PC-9 (cell line): ENCODE data around the gene BCAS3. TPM values are rescaled to one million over a fixed set of nuclear protein-coding genes. Genes with fewer than 3 reads are reported as not detected.

ENCODE experiments used
- BruUV-seq: library from RNA; stranded (reverse); fragments of 400-500 nt; replicated peaks from 2 replicates; lab custom pipeline; 2021; lab: Mats Ljungman, UMichigan
- CTCF ChIA-PET: fragments of 300-600 bp; sonication (Branson Sonifier 250); formaldehyde crosslinking; loops from one replicate; lab custom pipeline; 2022; ENCODE audit warnings: antibody characterized with exemption; lab: Charles Lee
- POLR2A ChIA-PET: fragments of 300-600 bp; sonication (Branson Sonifier 250); formaldehyde crosslinking; loops from one replicate; lab custom pipeline; 2022; ENCODE audit warnings: antibody characterized with exemption; ENCODE audit not compliant: unreplicated experiment; lab: Charles Lee
- DNase-seq, 2 experiments: peaks; one replicate each; pipeline versions ENCODE4 v3.0.0 to v3.0.0-alpha.2; 2015 to 2022; ENCODE audit warnings: mixed read lengths in 1 of 2
- H2AFZ ChIP-seq: fragments of 200-600 bp; sonication (generic); 2 replicates; pipeline ENCODE4 v1.8.1; 2017; ENCODE audit warnings: antibody characterized with exemption
- H3F3A ChIP-seq: fragments of 200-600 bp; sonication (generic); 2 replicates; pipeline ENCODE4 v1.8.1; 2017; ENCODE audit warnings: antibody characterized with exemption, mild to moderate bottlenecking, low read depth; ENCODE audit not compliant: insufficient read depth
- H3K27ac ChIP-seq: fragments of 200-600 bp; sonication (generic); 2 replicates; pipeline ENCODE4 v1.6.1; 2016; ENCODE audit warnings: mixed run types
- H3K27me3 ChIP-seq: fragments of 200-600 bp; sonication (generic); 2 replicates; pipeline ENCODE4 v1.6.1; 2016; ENCODE audit warnings: low read depth, mixed run types; ENCODE audit not compliant: insufficient read depth
- H3K36me3 ChIP-seq: fragments of 200-600 bp; sonication (generic); 2 replicates; pipeline ENCODE4 v1.6.1; 2016; ENCODE audit warnings: low read depth, mixed run types
- H3K4me1 ChIP-seq: fragments of 200-600 bp; sonication (generic); replicated peaks from 2 replicates; pipeline ENCODE4 v1.6.1; 2016; ENCODE audit warnings: mixed run types; ENCODE audit not compliant: insufficient read depth
- H3K4me2 ChIP-seq: fragments of 200-600 bp; sonication (generic); 2 replicates; pipeline ENCODE4 v1.6.1; 2017; ENCODE audit warnings: mixed run types
- H3K4me3 ChIP-seq: fragments of 200-600 bp; sonication (generic); 2 replicates; pipeline ENCODE4 v1.6.1; 2016; ENCODE audit warnings: mixed run types
- H3K79me2 ChIP-seq: fragments of 200-600 bp; sonication (generic); 2 replicates; pipeline ENCODE4 v1.6.1; 2017; ENCODE audit warnings: low read depth, mixed run types
- H3K9me2 ChIP-seq: fragments of 200-600 bp; sonication (generic); 2 replicates; pipeline ENCODE4 v1.8.1; 2017; ENCODE audit warnings: mild to moderate bottlenecking; ENCODE audit not compliant: insufficient read depth
- H3K9me3 ChIP-seq: fragments of 200-600 bp; sonication (generic); 2 replicates; pipeline ENCODE4 v1.8.1; 2016; ENCODE audit warnings: low read depth; ENCODE audit not compliant: insufficient read depth
- H4K20me1 ChIP-seq: fragments of 200-600 bp; sonication (generic); 2 replicates; pipeline ENCODE4 v1.8.1; 2017; ENCODE audit not compliant: insufficient read depth
- EZH2 ChIP-seq: fragments of 200-600 bp; sonication (generic); IDR thresholded peaks from 2 replicates; pipeline ENCODE4 v1.8.0; 2017; ENCODE audit warnings: antibody characterized with exemption, low read depth
- intact Hi-C: fragments of 100-400 bp; cut with micrococcal nuclease; formaldehyde crosslinking; loops from one replicate; pipeline ENCODE4 v1.10.0; 2022; ENCODE audit not compliant: unreplicated experiment
- total RNA-seq: library from RNA; stranded (reverse); gene quantifications from 2 replicates; pipeline ENCODE4 v1.2.3, GENCODE V29; 2021
- TF ChIP-seq, protein P1 (sequence below): fragments of 200-600 bp; sonication (generic); conservative IDR thresholded peaks from 2 replicates; pipeline ENCODE4 v1.6.1; 2017; ENCODE audit warnings: mixed run types, antibody characterized with exemption, mild to moderate bottlenecking, moderate library complexity

Gene BCAS3
- total RNA-seq, 1 experiment from 2014 or later: 26.0 TPM

DNA sequence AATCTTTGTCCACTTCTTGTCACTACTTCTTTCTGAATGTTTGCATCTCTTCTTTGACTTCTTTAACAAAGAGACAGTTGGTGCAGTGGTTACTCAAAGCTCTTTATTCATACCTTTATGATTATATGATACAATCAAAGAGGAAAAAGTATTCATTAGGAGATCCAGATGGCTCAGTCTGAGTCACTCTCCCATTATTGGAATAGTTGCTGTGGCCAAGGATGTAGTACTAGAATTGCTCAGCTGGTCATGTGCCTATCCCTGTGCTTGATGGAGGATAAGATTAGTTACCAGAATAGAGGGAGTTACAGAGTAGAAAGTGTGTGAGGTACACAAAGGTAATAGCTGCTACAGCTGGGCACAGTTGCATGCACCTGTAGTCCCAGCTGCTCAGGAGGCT, 18.3 kb downstream of the BCAS3 start:
- no peaks in the 10 kb centered on the region for H3K9me2 ChIP-seq
- TF ChIP-seq, protein P1, sequence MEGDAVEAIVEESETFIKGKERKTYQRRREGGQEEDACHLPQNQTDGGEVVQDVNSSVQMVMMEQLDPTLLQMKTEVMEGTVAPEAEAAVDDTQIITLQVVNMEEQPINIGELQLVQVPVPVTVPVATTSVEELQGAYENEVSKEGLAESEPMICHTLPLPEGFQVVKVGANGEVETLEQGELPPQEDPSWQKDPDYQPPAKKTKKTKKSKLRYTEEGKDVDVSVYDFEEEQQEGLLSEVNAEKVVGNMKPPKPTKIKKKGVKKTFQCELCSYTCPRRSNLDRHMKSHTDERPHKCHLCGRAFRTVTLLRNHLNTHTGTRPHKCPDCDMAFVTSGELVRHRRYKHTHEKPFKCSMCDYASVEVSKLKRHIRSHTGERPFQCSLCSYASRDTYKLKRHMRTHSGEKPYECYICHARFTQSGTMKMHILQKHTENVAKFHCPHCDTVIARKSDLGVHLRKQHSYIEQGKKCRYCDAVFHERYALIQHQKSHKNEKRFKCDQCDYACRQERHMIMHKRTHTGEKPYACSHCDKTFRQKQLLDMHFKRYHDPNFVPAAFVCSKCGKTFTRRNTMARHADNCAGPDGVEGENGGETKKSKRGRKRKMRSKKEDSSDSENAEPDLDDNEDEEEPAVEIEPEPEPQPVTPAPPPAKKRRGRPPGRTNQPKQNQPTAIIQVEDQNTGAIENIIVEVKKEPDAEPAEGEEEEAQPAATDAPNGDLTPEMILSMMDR: no peak
- TF ChIP-seq EZH2: no peak
- H3K36me3 ChIP-seq: no peaks in the 10 kb centered on the region
- H3K79me2 ChIP-seq: no peaks in the 10 kb centered on the region
- H3K4me2 ChIP-seq: no peak overlapping the region
- POLR2A ChIA-PET: interaction anchor here (0.6 kb wide), 1 partner anchor 664 kb away, joined by 3 read pairs; no protein-coding TSS in a partner anchor
- H3K27ac ChIP-seq: no peak overlapping the region
- DNase-seq: no peak
- no peaks in the 10 kb centered on the region for H3K4me1 ChIP-seq
- intact Hi-C loops: no loop called here
- no TSS peak for BruUV-seq
- CTCF ChIA-PET: no interaction called here
- H3K9me3 ChIP-seq: no peaks in the 10 kb centered on the region
- no peaks in the 10 kb centered on the region for H4K20me1 ChIP-seq
- no peak overlapping the region for H3K4me3 ChIP-seq
- H2AFZ ChIP-seq: no peak overlapping the region
- H3F3A ChIP-seq: no peaks in the 10 kb centered on the region
- no peaks in the 10 kb centered on the region for H3K27me3 ChIP-seq

GRCh38 chr17:60699090-60699489, 21.4 kb downstream of the BCAS3 start:
- CTCF ChIA-PET: no interaction called here
- no TSS peak for BruUV-seq

DNA sequence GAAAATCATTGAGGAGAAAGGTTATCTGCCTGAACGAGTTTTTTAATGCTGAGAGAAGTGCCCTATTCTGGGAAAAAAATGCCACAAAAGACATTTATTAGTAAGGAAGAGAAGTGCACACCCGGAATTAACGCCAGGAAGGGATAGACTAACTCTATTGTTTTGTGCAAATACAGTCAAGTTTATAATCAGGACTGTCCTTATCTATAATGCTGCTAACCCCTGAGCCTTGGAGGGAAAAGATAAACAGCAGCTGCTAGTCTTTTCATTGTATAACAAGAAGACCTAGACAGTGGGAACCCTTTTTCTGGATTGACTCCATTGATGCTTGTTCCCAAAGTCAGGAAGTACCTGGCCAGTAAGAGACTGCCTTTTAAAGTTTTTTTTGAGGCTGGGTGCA, 26.5 kb downstream of the BCAS3 start:
- intact Hi-C loops: no loop called here

More at GRCh38 chr17:60699090-60699489, 21.4 kb downstream of the BCAS3 start:
- POLR2A ChIA-PET: no interaction called here
- Histone ChIP-seq H3K4me3 (no peak overlapping the region), H4K20me1 (no peaks in the 10 kb centered on the region), H3K36me3 (no peaks in the 10 kb centered on the region), H3F3A (no peaks in the 10 kb centered on the region), H3K79me2 (no peaks in the 10 kb centered on the region), H3K9me3 (no peaks in the 10 kb centered on the region), H3K4me2 (no peak overlapping the region), H3K27ac (no peak overlapping the region), H2AFZ (no peak overlapping the region), H3K4me1 (no peaks in the 10 kb centered on the region), H3K9me2 (no peaks in the 10 kb centered on the region), H3K27me3 (no peaks in the 10 kb centered on the region)
- no peak for TF ChIP-seq EZH2
- TF ChIP-seq, protein P1: no peak
- DNase-seq: no peak
- intact Hi-C loops: no loop called here

GRCh38 chr17:60712675-60713074, 35.0 kb downstream of the BCAS3 start:
- H3K4me3 ChIP-seq: no peak overlapping the region
- ChIA-PET CTCF (interaction anchor here (0.6 to 0.8 kb wide), 2 partner anchors 35 to 139 kb away, joined by 3 to 6 read pairs; no protein-coding TSS in a partner anchor), POLR2A (interaction anchor here (0.6 kb wide), 1 partner anchor 358 kb away, joined by 5 read pairs; no protein-coding TSS in a partner anchor)
- DNase-seq: no peak
- BruUV-seq: no TSS peak
- intact Hi-C loops: no loop called here
- H2AFZ ChIP-seq: no peak overlapping the region
- no peaks in the 10 kb centered on the region for H3K36me3 ChIP-seq
- H3K9me2 ChIP-seq: no peaks in the 10 kb centered on the region
- H3K79me2 ChIP-seq: no peaks in the 10 kb centered on the region
- H3K4me1 ChIP-seq: no peaks in the 10 kb centered on the region
- H4K20me1 ChIP-seq: no peaks in the 10 kb centered on the region
- no peak overlapping the region for H3K27ac ChIP-seq
- H3F3A ChIP-seq: no peaks in the 10 kb centered on the region
- no peaks in the 10 kb centered on the region for H3K9me3 ChIP-seq
- H3K27me3 ChIP-seq: no peaks in the 10 kb centered on the region
- no peak overlapping the region for H3K4me2 ChIP-seq
- TF ChIP-seq EZH2: no peak
- TF ChIP-seq, protein P1: no peak

More for the DNA sequence above, 26.5 kb downstream of the BCAS3 start:
- H4K20me1 ChIP-seq: no peaks in the 10 kb centered on the region
- ChIA-PET CTCF (no interaction called here), POLR2A (no interaction called here)
- H2AFZ ChIP-seq: no peak overlapping the region
- H3K27me3 ChIP-seq: no peaks in the 10 kb centered on the region
- H3K4me2 ChIP-seq: no peak overlapping the region
- TF ChIP-seq EZH2: no peak
- H3K36me3 ChIP-seq: no peaks in the 10 kb centered on the region
- no peaks in the 10 kb centered on the region for H3F3A ChIP-seq
- H3K4me3 ChIP-seq: no peak overlapping the region
- no peaks in the 10 kb centered on the region for H3K9me3 ChIP-seq
- no peaks in the 10 kb centered on the region for H3K9me2 ChIP-seq
- no peak overlapping the region for H3K27ac ChIP-seq
- no peaks in the 10 kb centered on the region for H3K79me2 ChIP-seq
- H3K4me1 ChIP-seq: no peaks in the 10 kb centered on the region
- no TSS peak for BruUV-seq
- DNase-seq: no peak
